Skin epidermis (tissue), 12 donors: ENCODE results near the gene RNF144A.
"Not testable (repeated sequence)": the region's sequence is repeated elsewhere in the genome, so short reads cannot be mapped to it uniquely, and the experiment has no call there.

Source experiments
- H3K27ac ChIP-seq, 21 experiments: fragments of 200-600 bp; sonication (generic) in 11 of 21; one replicate each; pipeline ENCODE4 v1.5.0; 2020; ENCODE audit warnings: mild to moderate bottlenecking in 3 of 21, inconsistent platforms in 2 of 21, moderate library complexity in 2 of 21
- H3K4me3 ChIP-seq, 7 experiments: fragments of 200-600 bp; sonication (generic) in 2 of 7; one replicate each; pipeline ENCODE4 v1.5.0; 2020; ENCODE audit warnings: inconsistent platforms in 2 of 7, mild to moderate bottlenecking in 2 of 7, moderate library complexity in 1 of 7

The RNF144A gene

DNA sequence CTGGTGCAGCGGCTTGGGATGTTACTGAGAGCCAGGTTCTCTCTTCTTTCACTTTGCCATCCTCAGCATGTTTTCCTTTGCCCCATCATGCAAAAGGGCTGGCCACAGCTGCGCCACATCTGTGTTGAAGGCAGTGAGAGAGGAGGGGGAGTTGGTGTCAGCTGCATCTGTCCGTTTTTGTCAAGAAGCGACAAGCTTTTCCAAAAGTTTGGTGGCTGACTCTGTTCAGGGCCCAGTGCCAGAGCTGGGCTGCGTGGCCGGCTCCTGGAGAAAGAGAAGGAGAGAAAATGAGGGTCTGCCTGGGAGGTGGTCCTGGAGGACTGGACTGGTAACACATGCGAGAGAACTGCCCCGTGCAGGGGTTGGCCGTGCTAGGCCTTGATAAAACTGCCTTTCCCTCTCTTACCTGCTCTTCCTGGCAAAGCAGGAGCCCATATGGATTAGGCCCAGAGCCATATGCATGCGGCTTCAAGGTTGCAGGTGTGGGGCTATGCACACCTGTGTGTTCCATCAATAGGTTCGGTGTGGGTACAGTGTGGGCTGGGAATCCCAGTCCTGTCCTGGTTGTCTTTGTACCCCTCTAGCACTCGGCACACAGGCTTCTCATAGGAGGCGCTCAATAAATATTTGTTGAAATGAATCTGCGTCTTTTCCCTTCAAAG, 9.0 kb downstream of the RNF144A start:
- Histone ChIP-seq H3K4me3 (no peak overlapping the region), H3K27ac (no peak overlapping the region)

DNA sequence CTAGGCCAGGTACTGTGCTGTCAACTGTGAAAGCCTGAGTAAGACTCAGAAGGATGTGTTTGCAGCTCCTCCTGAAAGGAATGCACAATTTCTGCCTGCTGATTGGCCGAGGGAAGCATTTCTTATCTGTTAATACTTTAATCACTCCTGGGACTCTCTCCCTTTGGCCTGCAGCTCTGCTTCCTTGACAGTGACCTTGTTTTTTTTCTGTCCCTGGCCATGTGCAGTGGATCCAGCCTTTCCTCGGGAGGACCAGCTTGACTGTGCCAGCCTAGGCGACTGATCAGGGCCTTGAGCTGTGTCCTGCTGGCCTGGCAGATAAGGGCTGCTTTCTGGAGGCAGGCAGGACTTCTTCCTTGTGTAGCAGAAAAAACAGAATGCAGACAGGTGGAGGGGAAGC, 10.0 kb downstream of the RNF144A start:
- H3K4me3 ChIP-seq: no peak overlapping the region
- no peak overlapping the region for H3K27ac ChIP-seq

DNA sequence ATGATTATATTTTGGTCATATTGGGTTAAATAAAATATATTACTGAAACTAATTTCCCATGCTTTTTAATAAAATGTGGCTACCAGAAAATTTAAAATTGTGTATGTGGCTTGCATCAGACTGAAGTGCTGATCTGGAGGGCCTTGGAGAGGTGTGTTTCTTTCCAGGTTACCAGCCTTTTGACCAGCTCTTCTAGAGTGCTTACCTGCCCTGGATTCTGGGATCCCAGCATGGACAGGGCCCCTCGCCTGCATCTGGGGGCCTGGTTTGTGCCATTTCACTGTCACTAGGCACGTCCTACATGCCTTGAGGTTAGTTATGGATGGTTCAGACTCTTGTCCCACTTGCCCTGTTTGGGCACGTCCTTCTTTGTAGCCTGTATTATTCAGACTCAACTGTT, 10.5 kb downstream of the RNF144A start:
- Histone ChIP-seq H3K4me3 (no peak overlapping the region), H3K27ac (no peak overlapping the region)

DNA sequence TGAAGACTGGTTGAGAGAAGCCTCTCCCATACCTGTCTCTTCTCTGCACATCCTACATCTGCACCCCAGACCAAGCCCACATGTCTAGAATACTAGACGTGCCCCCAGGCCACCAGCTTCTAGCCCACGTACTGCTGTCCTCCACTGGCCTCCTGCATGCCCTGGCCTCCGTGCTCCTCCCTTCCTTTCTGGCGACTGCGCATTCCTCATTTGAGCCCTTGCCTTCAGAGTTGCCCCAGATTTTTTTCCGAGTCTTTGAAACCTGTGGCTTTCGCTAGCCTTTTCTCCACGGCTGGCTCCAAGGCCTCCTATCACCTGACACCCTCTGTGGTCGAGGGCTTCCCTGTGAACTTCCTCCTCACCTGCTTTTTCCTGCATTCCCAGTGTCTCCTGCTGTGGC, 11.2 kb downstream of the RNF144A start:
- no peak overlapping the region for H3K27ac ChIP-seq
- no peak overlapping the region for H3K4me3 ChIP-seq

DNA sequence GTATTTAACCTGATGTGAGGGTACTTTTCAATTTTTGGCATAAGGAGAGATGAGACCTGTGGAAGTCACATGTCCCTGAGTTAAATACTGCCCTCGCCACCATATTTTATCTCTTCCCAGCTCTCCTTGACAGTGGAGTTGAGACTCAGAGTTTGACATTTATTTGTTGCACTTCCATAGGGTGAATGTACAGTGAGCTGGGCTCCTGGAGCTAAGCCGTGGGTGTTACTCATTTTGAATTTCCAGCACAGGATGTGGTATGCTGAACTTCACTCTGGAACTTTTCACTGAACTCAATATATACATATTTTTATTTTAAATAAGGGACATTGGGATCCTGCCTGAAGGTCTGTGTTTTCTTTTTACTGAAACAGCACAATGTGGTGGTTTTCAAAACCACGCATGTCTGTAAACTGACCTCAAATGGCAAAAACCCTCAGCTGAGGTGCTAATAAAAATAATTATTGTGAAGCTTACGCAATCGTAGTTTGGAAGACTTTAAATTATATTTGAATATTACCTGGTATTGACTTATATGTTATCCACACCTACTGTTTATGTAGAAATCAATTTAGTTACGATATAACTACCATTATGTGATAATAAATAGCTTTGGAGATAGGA, 12.1 kb downstream of the RNF144A start:
- H3K27ac ChIP-seq: no peak overlapping the region
- no peak overlapping the region for H3K4me3 ChIP-seq

DNA sequence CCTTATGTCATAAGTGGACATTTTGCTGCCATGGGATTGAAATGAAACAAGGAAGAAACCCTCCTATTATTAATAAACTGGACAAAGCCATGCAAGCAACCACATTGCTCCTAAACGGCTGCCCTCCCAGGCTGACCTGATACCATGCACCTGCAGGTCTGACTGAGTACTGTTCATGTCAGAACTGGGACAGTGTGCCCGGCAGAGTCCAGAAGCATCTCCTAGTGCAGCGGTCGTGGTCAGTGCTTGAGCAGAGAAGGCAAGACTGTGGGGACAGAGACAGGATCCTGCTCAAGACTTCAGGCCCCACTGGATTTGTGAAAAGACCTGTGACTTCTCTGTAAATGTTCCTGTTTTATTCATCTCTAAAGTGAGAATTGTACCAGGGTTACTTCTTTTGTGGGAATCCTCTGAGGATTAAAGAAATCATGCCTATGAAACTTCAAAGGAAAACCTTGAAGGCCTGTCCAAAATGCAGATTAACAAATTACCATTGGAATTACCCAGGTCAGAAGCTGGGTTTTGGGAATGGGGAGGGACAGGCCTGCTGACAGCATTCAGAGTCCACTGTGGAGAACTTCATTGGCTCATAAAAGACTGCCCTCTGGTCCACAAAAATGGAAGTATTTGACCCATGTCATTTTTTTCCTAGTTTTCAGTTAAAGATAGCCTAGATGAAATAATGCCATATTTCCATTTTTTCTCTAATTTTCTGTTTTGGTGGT, 13.9 kb downstream of the RNF144A start:
- H3K27ac ChIP-seq: no peak overlapping the region
- H3K4me3 ChIP-seq: no peak overlapping the region

DNA sequence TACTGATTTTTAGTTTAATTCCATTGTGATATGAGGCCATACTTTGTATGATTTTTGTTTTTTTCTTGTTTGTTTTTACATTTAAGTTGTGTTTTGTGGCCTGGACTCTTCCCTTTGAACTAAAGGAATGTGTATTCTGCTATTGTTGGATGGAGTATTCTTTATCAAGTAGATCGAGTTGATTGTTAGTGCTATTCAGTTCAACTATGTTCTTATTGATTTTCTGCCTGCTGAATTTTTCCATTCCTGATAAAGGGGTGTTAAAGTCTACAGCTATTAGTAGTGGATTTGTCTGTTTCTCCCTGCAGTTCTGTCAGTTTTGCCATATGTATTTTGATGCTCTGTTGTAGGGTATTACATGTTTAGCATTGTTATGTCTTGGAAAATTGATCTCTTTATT, 14.5 kb downstream of the RNF144A start:
- H3K27ac ChIP-seq: no peak overlapping the region
- no peak overlapping the region for H3K4me3 ChIP-seq

DNA sequence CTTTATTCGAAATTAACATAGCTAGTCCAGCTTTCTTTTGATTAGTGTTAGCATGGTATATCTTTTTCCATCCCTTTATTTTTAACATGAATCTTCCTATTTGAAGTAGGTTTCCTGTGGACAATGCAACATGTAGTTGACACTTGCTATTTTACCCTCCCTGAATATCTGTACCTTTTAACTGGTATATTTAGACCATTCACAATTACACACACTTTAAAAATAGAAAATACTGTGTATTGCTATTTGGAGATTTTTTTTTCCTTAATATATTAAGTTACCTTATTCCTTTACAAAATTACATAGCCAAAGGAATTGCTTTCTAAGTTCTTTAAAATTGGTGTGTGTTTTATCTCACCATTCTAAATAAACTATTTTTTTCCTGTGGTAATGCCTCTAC, 15.0 kb downstream of the RNF144A start:
- no peak overlapping the region for H3K27ac ChIP-seq
- H3K4me3 ChIP-seq: no peak overlapping the region

DNA sequence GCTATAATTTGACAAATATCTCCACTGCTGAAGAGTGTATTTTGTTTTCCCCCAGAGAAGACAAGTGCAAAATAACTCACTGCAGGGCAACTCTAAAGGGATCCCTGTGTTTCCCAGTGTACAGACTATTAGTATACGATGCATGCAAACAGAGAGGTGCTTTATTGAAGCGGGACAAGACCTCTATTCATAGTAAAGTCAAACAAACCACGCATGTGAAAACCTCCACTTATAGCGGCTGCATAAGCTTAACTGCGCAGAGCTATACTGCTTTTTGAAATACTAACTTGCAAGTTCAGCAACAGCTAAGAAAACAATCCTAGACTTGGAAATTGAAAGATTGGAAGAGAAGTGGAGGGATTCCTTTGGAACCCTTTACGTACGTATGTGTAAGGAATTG, 15.6 kb downstream of the RNF144A start:
- no peak overlapping the region for H3K4me3 ChIP-seq
- no peak overlapping the region for H3K27ac ChIP-seq

DNA sequence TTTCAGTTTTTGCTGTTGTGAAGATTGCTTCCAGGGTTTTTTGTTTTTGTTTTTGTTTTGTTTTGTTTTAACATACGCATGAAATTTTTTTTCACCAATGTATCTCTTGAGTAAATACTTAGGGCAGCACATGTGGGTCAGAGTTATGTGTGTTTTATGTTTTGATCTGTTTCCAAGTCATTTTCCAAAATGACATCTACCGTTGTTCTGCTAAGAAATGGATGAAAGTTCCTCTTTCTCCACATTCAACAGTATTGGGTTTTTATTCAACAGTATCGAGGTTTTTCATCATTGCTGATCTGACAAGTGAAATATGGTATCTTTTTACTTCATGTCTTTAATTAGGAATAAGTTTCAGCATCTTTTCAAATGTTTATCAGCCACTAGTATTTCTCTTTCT, 16.7 kb downstream of the RNF144A start:
- H3K4me3 ChIP-seq: no peak overlapping the region
- no peak overlapping the region for H3K27ac ChIP-seq

DNA sequence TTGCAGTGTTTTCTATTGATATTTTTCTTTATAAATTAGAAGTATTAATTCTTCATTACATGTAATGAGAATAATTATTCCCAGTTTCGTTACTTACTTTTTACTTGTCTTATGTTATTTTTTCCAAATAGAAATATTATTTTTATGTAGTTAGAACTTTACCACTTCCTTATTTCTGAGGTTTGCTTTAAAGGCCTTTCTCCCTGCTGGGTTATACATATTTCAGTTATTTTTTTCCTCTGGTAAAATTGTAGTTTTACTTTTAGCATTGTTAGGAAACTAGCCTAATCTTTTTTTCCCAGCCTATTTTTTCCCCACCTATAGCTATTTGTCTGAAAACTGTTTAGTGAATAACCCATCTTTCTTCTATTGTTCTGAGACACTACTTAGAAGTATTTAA, 17.1 kb downstream of the RNF144A start:
- Histone ChIP-seq H3K4me3 (no peak overlapping the region), H3K27ac (no peak overlapping the region)

DNA sequence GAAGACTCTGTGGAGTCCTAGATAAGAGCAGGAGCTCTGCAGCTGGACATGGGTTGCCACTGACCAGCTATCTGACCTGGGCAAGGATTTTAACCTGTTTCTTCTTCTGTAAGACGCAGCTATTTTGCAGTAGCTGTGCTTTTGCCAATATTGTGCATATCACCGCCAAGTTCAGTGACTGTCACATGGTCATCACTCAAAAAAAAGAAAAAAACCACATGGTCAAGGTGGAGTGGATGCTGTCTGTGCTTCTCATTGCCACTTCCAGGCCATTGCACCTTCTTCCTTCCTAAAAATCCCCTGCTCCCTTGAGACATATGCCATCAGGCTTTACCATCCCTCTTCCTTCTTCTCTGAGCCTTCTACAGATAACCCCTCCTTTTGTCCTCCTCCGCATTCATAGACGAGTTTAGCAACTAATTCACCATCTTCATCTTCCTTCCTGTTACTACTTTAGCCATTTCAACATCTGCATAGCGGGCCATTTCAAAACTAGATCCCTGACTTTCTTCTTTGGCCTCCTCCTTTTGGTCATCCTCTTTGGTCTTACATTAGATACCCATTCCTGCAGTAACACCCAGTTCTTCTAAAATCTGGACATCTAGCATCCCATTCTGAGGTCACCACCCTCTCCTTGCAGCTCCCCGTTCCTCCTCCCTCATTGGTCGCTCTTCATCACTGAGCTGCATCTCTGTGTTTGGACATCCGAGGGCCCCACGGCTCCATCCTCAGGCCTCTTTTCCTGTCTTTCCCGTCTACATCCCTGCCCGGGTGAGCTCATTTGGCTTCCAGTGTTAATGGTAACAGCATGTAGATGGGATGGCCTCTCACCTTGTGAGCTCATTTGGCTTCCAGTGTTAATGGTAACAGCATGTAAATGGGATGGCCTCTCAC, 17.8 kb downstream of the RNF144A start:
- Histone ChIP-seq H3K27ac (no peak overlapping the region), H3K4me3 (no peak overlapping the region)

DNA sequence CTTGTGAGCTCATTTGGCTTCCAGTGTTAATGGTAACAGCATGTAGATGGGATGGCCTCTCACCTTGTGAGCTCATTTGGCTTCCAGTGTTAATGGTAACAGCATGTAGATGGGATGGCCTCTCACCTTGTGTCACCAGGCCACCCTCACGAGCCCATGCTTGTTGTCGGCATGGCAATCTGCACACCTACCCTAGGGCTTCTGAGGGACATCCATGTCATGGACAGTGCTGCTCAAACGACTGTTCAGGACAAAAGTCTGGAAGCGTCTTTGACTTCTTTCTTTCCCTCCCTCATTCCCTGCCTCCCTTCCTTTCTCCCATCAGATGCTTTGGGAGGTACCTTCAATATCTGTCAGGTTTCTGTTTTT, 18.4 kb downstream of the RNF144A start:
- not testable (repeated sequence) for H3K27ac ChIP-seq, H3K4me3 ChIP-seq

DNA sequence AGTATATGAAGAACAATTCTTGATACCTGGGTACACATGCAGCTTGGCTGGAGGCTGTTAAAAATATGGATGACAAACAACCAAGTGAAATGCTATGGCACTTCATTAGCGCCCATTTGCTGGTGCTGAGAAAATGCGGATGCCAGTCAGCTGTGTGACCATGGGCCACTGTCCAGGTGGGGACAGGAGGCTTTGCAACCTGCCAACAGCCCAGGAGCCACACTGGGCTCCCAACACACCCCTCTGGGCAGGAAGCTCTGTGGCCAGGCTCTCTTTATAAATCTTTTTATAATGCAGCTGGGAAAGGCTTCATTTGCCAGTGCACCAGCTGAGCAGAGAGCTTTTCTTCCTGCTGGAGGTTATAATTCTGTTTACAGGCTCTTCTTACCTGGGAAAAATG, 19.9 kb downstream of the RNF144A start:
- Histone ChIP-seq H3K27ac (no peak overlapping the region), H3K4me3 (no peak overlapping the region)

DNA sequence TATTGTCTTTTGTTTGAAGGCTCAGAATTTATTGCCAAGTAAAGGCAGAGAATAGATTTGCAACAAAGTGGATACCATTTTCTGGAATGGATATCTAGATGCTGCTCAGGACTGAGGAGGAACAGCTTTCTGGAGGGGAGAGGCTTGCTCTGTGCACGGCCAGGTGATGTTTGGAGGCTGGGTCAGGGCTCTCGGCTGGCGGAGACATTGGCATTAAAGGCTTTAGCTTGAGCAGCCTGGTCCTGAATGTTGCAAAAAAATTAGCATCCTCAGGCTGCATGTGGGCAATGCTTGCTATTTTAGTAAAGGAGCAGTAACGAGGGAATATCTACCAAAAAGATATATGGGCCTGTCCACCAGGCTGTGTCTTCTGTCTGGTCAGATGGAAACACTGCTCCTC, 20.4 kb downstream of the RNF144A start:
- no peak overlapping the region for H3K27ac ChIP-seq
- H3K4me3 ChIP-seq: no peak overlapping the region

DNA sequence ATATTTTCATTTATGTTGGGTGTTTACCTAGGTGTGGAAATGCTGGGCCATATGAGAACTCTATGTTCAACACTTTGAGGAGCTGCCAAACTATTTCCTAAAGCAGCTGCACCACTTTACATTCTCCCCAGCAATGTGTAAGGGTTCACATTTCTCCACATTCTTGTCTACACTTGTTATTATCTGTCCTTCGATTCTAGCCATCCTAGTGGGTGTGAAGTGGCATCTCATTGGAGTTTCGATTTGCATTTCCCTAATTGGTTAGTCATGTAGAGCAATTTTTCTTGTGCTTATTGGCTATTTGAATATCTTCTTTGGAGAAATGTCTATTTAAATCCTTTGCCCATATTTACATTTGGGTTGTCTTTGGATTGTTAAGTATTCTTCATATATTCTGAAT, 21.9 kb downstream of the RNF144A start:
- Histone ChIP-seq H3K27ac (no peak overlapping the region), H3K4me3 (no peak overlapping the region)

DNA sequence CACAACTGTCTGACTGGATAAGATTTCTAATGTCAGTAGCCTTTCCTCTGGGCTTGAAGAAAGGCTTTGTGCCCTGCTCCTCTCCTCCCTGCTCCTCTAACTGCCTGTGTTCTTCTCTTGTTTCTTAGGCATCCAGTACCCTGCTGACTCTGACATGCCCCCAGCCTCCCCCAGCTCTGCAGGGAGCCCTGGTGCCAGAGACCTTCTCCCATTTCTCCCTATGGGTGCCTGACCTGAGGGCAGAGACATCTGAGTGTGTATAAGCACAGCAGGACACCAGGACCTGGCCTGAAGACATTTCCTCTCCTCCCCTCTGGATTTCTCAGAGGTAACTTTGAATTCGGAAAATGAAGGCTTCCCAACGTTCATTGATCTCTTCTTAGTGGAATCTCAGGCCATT, 23.6 kb downstream of the RNF144A start:
- no peak overlapping the region for H3K27ac ChIP-seq
- no peak overlapping the region for H3K4me3 ChIP-seq

DNA sequence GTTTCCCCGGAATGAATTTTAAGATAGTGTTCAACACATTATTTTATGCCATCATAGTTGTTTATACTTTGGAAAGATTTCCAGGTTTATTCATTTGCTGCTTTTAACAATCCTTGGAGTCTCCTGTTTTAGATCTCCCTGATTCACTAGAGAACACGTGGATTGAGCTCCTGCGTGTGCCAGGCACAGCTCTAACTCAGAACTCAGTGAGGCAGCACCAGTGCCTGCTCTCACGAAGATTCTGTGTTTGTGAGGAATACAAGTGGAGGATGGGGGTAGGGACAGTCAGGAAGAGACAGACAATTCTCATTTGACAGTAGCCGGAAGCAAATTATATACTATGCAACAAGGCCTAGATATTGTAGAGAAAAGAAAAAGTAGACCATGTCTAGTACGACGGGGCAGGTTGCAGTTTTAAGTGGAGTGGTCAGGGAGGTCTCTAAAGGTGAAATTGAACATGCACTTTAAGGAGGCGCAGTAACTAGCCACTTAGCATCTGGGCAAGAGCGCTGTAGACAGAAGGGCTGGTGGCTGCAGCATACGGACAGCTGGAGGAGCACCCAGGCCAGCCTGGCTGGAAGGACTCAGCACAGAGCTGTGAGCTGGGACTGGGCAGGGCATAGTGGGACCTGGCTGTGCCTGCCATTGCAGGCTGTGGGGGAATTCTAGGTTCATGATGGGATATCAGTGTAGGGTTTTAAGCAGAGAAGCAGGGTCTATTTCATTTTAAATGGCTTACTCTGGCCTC, 24.3 kb downstream of the RNF144A start:
- H3K27ac ChIP-seq: no peak overlapping the region
- H3K4me3 ChIP-seq: no peak overlapping the region

DNA sequence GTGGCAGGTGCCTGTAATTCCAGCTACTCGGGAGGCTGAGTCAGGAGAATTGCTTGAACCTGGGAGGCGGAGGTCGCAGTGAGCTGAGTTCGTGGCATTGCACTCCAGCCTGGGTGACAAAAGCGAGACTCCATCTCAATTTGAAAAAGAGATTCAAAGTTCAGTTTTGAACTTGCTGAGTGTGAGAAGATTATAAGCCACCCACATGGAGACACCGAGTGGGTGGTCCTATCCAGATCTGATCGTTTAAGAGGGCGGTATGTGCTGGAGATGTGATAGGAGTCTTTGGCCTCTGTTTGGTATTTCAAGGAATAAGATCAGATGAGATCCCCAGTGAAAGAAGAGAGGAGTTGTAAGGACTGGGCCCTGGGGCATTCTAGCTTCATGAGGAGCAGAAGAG, 25.6 kb downstream of the RNF144A start:
- H3K27ac ChIP-seq: no peak overlapping the region
- no peak overlapping the region for H3K4me3 ChIP-seq

DNA sequence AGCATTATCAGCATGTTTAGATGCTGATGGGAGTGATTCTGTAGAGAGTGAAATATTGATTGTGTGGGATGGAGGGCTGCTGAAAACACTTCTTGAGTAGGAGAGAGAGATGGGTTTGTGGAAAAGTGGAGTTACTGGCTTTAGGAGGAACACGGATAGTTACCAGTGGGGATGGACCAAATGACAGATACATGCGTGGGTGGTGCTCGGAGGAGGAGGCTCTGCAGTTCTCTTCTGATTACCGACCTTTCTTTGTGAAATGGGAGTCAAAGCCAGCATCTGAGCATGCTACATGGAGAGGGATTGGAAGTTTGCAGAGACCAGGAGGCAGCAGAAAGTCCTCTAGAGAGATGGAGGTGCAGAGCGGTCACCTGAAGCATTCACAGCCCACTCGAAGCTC, 26.3 kb downstream of the RNF144A start:
- Histone ChIP-seq H3K4me3 (no peak overlapping the region), H3K27ac (peak overlapping the region in 4 of 21 experiments; percentile 13 to 79 (median 66))
